DND-41 (cell line): ENCODE data around the gene ABCA2.

Experiments
- ATAC-seq: fragments of 200-7000 bp; cut with Tn5 transposase; 3 replicates; pipeline ENCODE4 v1.9.1; 2021; ENCODE audit warnings: low read depth; ENCODE audit not compliant: insufficient read depth
- DNase-seq: peaks from one replicate; pipeline ENCODE4 v3.0.0-alpha.2; 2020
- H2AFZ ChIP-seq: 2 replicates; pipeline ENCODE4 v1.6.0; 2012; ENCODE audit warnings: low read depth, low read length
- H3K27ac ChIP-seq: 2 replicates; pipeline ENCODE4 v1.5.1; 2012; ENCODE audit warnings: low read length, inconsistent platforms
- H3K27me3 ChIP-seq: fragments of 200-600 bp; sonication (generic); 2 replicates; pipeline ENCODE4 v1.6.0; 2012; ENCODE audit warnings: low read length, mild to moderate bottlenecking, inconsistent platforms; ENCODE audit not compliant: insufficient read depth, poor library complexity
- H3K36me3 ChIP-seq: 2 replicates; pipeline ENCODE4 v1.5.1; 2012; ENCODE audit warnings: low read length, inconsistent platforms; ENCODE audit not compliant: insufficient read depth
- H3K4me1 ChIP-seq: 2 replicates; pipeline ENCODE4 v1.5.1; 2012; ENCODE audit warnings: mild to moderate bottlenecking, low read length; ENCODE audit not compliant: insufficient read depth
- H3K4me2 ChIP-seq: 2 replicates; pipeline ENCODE4 v1.6.0; 2012; ENCODE audit warnings: mild to moderate bottlenecking, moderate library complexity, low read length, inconsistent platforms; ENCODE audit not compliant: insufficient read depth
- H3K4me3 ChIP-seq, 2 experiments: fragments of 200-600 bp in 1 of 2; shearing (Covaris generic) in 1 of 2; 2 replicates each; pipeline ENCODE4 v1.5.1; 2012 to 2016; ENCODE audit warnings: inconsistent platforms in 2 of 2, low read length in 2 of 2, mild to moderate bottlenecking in 2 of 2, low read depth in 1 of 2, moderate library complexity in 1 of 2
- H3K79me2 ChIP-seq: 2 replicates; pipeline ENCODE4 v1.6.0; 2012; ENCODE audit warnings: low read length, inconsistent platforms; ENCODE audit not compliant: insufficient read depth
- H3K9ac ChIP-seq: 2 replicates; pipeline ENCODE4 v1.6.0; 2012; ENCODE audit warnings: low read depth, mild to moderate bottlenecking, inconsistent platforms, low read length, moderate library complexity
- H3K9me3 ChIP-seq: 2 replicates; pipeline ENCODE4 v1.5.1; 2012; ENCODE audit warnings: low read length, moderate library complexity, mild to moderate bottlenecking, inconsistent platforms; ENCODE audit not compliant: insufficient read depth, severe bottlenecking
- H4K20me1 ChIP-seq: 2 replicates; pipeline ENCODE4 v1.6.0; 2012; ENCODE audit warnings: low read length; ENCODE audit not compliant: insufficient read depth
- EZH2 ChIP-seq: IDR thresholded peaks from 3 replicates; pipeline ENCODE4 v1.6.1; 2012; ENCODE audit warnings: borderline replicate concordance, low read depth, mild to moderate bottlenecking, moderate library complexity, low read length, inconsistent platforms; ENCODE audit not compliant: severe bottlenecking
- TF ChIP-seq, protein P1 (sequence below): IDR thresholded peaks from 2 replicates; pipeline ENCODE4 v1.5.1; 2012; ENCODE audit warnings: borderline replicate concordance, low read length, moderate library complexity, mild to moderate bottlenecking; ENCODE audit not compliant: poor library complexity, severe bottlenecking; ENCODE audit errors: extremely low read depth

The ABCA2 gene

DNA sequence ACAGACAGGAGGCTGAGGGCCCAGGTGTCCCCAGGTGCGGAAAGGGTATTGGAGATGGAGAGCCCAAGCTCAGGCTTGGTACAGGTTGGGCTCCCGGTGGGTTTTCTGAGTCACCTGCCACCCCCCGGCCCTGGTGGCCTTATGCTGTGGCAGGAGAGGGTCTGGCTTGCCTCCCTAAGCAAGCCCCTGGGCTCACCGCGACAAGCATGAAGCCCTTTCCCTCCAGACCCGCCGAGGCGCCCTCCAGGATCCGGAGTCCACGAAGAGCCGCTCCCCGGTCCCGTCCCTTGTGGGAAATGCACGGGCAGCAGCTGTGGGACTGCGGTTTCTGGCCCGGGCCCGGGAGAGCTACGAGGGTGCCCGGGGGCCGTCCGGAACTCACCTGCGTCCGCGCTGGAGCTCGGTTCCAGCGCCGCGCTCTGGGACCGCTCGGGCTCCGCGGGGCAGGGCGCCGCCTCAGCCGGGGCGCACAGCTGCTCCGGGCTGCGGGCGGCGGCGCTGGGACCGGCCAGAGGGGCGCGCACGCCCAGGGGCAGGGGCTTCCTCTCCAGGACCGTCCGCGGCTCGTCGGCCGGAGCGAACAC, 41.6 kb upstream of the ABCA2 start:
- H3K36me3 ChIP-seq = peaks cover 20% of the 10 kb centered on the region
- H3K9me3 ChIP-seq = no peaks in the 10 kb centered on the region
- no peaks in the 10 kb centered on the region for H3K27me3 ChIP-seq
- H3K4me3 ChIP-seq = peak overlapping the region; percentile 53 to 76; a peak in 3 of 4 replicates
- peak; percentile 23 for DNase-seq
- ATAC-seq = peak; percentile 25; the same call in 1 of the 3 replicates
- no peak for TF ChIP-seq EZH2
- TF ChIP-seq, protein P1, sequence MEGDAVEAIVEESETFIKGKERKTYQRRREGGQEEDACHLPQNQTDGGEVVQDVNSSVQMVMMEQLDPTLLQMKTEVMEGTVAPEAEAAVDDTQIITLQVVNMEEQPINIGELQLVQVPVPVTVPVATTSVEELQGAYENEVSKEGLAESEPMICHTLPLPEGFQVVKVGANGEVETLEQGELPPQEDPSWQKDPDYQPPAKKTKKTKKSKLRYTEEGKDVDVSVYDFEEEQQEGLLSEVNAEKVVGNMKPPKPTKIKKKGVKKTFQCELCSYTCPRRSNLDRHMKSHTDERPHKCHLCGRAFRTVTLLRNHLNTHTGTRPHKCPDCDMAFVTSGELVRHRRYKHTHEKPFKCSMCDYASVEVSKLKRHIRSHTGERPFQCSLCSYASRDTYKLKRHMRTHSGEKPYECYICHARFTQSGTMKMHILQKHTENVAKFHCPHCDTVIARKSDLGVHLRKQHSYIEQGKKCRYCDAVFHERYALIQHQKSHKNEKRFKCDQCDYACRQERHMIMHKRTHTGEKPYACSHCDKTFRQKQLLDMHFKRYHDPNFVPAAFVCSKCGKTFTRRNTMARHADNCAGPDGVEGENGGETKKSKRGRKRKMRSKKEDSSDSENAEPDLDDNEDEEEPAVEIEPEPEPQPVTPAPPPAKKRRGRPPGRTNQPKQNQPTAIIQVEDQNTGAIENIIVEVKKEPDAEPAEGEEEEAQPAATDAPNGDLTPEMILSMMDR = no peak
- H4K20me1 ChIP-seq = peaks cover 38% of the 10 kb centered on the region
- peak overlapping the region; percentile 97 for H3K4me2 ChIP-seq
- peak overlapping the region; percentile 6; the same call in 1 of the 2 replicates for H3K27ac ChIP-seq
- peaks cover 37% of the 10 kb centered on the region for H3K4me1 ChIP-seq
- no peak overlapping the region; the same call in 1 of the 2 replicates for H2AFZ ChIP-seq
- H3K79me2 ChIP-seq = peaks cover 16% of the 10 kb centered on the region
- peak overlapping the region; percentile 60 for H3K9ac ChIP-seq

DNA sequence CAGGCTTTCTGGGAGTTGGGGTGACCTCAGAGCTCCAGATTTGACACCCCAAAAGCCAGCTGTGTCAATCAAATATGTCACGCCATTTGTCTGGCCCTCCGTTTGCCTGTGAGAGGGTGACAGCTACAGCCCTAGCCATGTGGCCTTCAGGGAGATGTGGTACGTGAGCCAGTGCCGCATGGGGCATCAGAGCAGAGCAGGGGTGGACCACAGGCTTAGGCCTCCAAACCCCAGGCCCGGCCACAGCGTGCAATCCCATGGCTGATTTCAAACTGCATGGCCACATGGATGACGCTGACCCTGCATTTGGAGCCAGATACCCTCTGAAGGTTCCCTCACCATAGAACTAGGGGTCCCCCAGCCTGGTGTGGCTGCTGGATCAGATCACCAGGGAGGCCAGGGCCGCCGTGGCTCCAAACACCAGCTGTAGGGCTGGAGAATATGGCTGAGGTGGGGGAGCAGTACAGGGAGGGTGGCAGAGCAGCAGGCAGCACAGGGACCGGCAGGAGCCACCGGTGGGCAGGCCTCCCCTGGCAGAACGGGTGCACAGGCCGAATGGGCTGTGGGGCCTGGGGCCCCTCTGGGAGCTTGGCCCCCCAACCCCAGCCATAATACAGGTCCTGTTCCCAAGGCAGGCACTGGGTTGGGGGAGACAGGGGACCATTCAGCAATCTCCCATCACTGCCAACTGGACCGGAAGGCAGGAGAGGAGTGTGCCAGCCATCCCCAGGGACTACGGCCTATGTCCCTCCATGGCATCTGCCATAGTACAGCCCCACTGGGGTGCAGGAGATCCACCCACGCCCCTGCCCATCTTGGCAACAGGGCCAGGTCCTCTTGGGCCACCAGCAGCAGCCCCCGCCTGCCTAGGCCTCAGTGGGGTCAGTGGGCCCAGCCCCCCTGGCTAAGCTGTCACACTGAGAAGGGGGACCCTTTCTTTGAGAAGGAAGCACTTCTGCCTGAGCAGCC, 40.8 kb upstream of the ABCA2 start:
- no peaks in the 10 kb centered on the region for H3K27me3 ChIP-seq
- H4K20me1 ChIP-seq = peaks cover 45% of the 10 kb centered on the region
- peak overlapping the region; percentile 97 for H3K4me2 ChIP-seq
- peaks cover 37% of the 10 kb centered on the region for H3K4me1 ChIP-seq
- no peaks in the 10 kb centered on the region for H3K9me3 ChIP-seq
- ATAC-seq (no peak), DNase-seq (no peak)
- peaks cover 27% of the 10 kb centered on the region for H3K36me3 ChIP-seq
- no peak overlapping the region; the same call in 1 of the 2 replicates for H3K27ac ChIP-seq
- no peak overlapping the region for H2AFZ ChIP-seq
- peak overlapping the region; percentile 53 to 76; a peak in 3 of 4 replicates for H3K4me3 ChIP-seq
- peak overlapping the region; percentile 60 for H3K9ac ChIP-seq
- peaks cover 16% of the 10 kb centered on the region for H3K79me2 ChIP-seq
- TF ChIP-seq EZH2 = no peak
- TF ChIP-seq, protein P1 = no peak

DNA sequence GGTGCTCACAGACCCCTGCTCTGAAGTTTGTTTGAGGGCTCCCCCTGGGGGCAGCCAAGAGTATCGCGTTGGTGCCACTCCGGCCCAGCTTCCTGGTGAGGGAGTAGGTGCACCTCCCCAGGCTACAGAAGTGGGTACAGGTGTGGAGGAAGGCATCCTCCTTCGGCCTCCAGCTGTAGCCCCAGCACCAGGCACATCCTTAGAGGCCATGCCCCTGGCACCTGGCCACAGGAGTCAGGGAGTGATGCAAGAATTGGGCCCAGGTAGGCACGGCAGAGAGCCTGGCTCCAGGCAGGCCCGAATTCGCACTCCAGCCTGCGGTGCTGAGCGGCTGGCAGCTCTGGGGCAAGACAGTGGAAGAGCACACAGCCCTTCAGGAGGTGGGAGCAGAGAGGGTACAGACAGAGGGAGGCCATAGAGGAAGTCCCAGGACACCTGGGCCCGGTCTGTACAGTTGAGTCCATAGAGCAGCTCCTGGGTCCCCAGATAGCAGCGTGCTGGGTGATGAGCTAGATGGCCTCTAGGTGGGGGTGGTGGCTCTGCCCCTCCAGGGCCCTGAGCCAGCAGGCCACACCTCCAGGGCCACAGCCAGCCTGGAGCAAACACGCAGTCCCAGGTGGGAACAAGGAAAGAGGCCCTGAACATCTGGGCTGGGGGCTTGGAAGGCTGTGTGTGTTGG, 40.0 kb upstream of the ABCA2 start:
- ATAC-seq = peak; percentile 61
- H3K4me2 ChIP-seq = peak overlapping the region; percentile 97
- peak overlapping the region in 1 of 2 experiments; percentile 76; a peak in 2 of 4 replicates for H3K4me3 ChIP-seq

More for the DNA sequence above, 40.0 kb upstream of the ABCA2 start:
- H3K9me3 ChIP-seq = no peaks in the 10 kb centered on the region
- H3K27ac ChIP-seq = no peak overlapping the region
- peak overlapping the region; percentile 60; the same call in 1 of the 2 replicates for H3K9ac ChIP-seq
- peak; percentile 87 for DNase-seq
- H3K36me3 ChIP-seq = peaks cover 29% of the 10 kb centered on the region
- H3K4me1 ChIP-seq = peaks cover 37% of the 10 kb centered on the region
- H3K27me3 ChIP-seq = no peaks in the 10 kb centered on the region
- H3K79me2 ChIP-seq = peaks cover 16% of the 10 kb centered on the region
- no peak for TF ChIP-seq EZH2
- TF ChIP-seq, protein P1 = peak; percentile 80
- H2AFZ ChIP-seq = no peak overlapping the region
- H4K20me1 ChIP-seq = peaks cover 50% of the 10 kb centered on the region
